Neural cell (in vitro differentiated cells): ENCODE measurements around the gene SMG1. TPM values are rescaled to one million over a fixed set of nuclear protein-coding genes. Genes with fewer than 3 reads are reported as not detected.
"Not testable (repeated sequence)": the region's sequence is repeated elsewhere in the genome, so short reads cannot be mapped to it uniquely, and the experiment has no call there.

ENCODE experiments used
- H2AFZ ChIP-seq: fragments of 200-600, 300-800 bp; sonication (generic), shearing (Covaris generic); 2 replicates; pipeline ENCODE4 v1.6.0; 2014; ENCODE audit warnings: low read depth, mild to moderate bottlenecking, antibody characterized with exemption, low read length, moderate library complexity
- H3F3A ChIP-seq: fragments of 200-600 bp; shearing (Covaris generic); 2 replicates; pipeline ENCODE4 v1.6.1; 2016; ENCODE audit warnings: mild to moderate bottlenecking, moderate library complexity, mixed read lengths, antibody characterized with exemption, low read length; ENCODE audit not compliant: insufficient read depth, poor library complexity, severe bottlenecking
- H3K27ac ChIP-seq: fragments of 200-600, 300-800 bp; sonication (generic), shearing (Covaris generic); 2 replicates; pipeline ENCODE4 v1.5.1; 2014; ENCODE audit warnings: mild to moderate bottlenecking, low read length, moderate library complexity
- H3K27me3 ChIP-seq: fragments of 300-800, 200-600 bp; sonication (generic), shearing (Covaris generic); 2 replicates; pipeline ENCODE4 v1.6.0; 2014; ENCODE audit warnings: mild to moderate bottlenecking, low read depth, low read length, moderate library complexity; ENCODE audit not compliant: insufficient read depth
- H3K36me3 ChIP-seq: fragments of 300-800, 200-600 bp; sonication (generic), shearing (Covaris generic); 2 replicates; pipeline ENCODE4 v1.5.1; 2014; ENCODE audit warnings: mild to moderate bottlenecking, antibody characterized with exemption, low read length, moderate library complexity; ENCODE audit not compliant: insufficient read depth
- H3K4me2 ChIP-seq: fragments of 300-800, 200-600 bp; sonication (generic), shearing (Covaris generic); 2 replicates; pipeline ENCODE4 v1.6.0; 2014; ENCODE audit warnings: mild to moderate bottlenecking, low read length
- H3K4me3 ChIP-seq: fragments of 300-800, 200-600 bp; sonication (generic), shearing (Covaris generic); 2 replicates; pipeline ENCODE4 v1.5.1; 2014; ENCODE audit warnings: mild to moderate bottlenecking, low read length, moderate library complexity
- H3K79me2 ChIP-seq: fragments of 200-600 bp; shearing (Covaris generic); replicated peaks from 2 replicates; pipeline ENCODE4 v1.6.0; 2014; ENCODE audit warnings: mild to moderate bottlenecking, low read length, moderate library complexity; ENCODE audit not compliant: insufficient read depth
- H3K9ac ChIP-seq: fragments of 300-800, 200-600 bp; sonication (generic), shearing (Covaris generic); 2 replicates; pipeline ENCODE4 v1.6.1; 2016; ENCODE audit warnings: mild to moderate bottlenecking, low read length, mixed read lengths
- H3K9me2 ChIP-seq: fragments of 200-600 bp; shearing (Covaris generic); 2 replicates; pipeline ENCODE4 v1.6.1; 2016; ENCODE audit warnings: mild to moderate bottlenecking, low read length, mixed read lengths; ENCODE audit not compliant: insufficient read depth
- H3K9me3 ChIP-seq: fragments of 200-600, 300-800 bp; sonication (generic), shearing (Covaris generic); 2 replicates; pipeline ENCODE4 v1.6.1; 2016; ENCODE audit warnings: mild to moderate bottlenecking, mixed run types, low read length, moderate library complexity, mixed read lengths
- H4K20me1 ChIP-seq: fragments of 200-600 bp; shearing (Covaris generic); 2 replicates; pipeline ENCODE4 v1.6.1; 2016; ENCODE audit warnings: mild to moderate bottlenecking, mixed run types; ENCODE audit not compliant: insufficient read depth
- MXI1 ChIP-seq: fragments of 450-650 bp; conservative IDR thresholded peaks from 2 replicates; pipeline ENCODE4 v1.6.1; 2014; ENCODE audit warnings: antibody characterized with exemption, mild to moderate bottlenecking; ENCODE audit not compliant: poor library complexity, severe bottlenecking
- polyA plus RNA-seq: library from polyadenylated mRNA; depleted of rRNA; stranded (reverse); fragments of >200 nt; gene quantifications from 2 replicates; pipeline ENCODE4 v1.2.3, GENCODE V29; 2014

The SMG1 gene
- polyA plus RNA-seq, 1 donor from 2014 or later = 26.3 TPM

DNA sequence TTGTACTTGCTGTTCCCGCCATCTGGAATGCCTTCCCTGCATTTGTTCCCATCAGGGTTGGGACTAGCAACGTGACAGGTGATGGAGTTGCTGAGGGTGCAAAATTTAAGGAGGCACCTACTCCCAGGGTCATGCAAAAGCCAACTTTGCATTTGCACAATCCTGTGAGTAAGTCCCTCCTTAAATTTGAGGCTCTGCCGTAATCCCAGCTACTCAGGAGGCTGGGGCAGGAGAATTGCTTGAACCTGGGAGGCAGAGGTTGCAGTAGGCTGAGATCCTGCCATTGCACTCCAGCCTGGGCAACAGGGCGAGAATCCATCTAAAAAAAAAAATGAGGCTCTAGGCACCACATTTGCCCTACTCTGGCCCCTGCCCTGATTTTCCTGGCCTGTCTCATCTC is 3.9 kb upstream of the SMG1 start:
- not testable (repeated sequence) for H3K27ac ChIP-seq, H3K9ac ChIP-seq, H3K79me2 ChIP-seq, H2AFZ ChIP-seq, H4K20me1 ChIP-seq, H3K4me2 ChIP-seq, H3F3A ChIP-seq, H3K4me3 ChIP-seq, H3K9me3 ChIP-seq, H3K36me3 ChIP-seq, H3K9me2 ChIP-seq, H3K27me3 ChIP-seq

DNA sequence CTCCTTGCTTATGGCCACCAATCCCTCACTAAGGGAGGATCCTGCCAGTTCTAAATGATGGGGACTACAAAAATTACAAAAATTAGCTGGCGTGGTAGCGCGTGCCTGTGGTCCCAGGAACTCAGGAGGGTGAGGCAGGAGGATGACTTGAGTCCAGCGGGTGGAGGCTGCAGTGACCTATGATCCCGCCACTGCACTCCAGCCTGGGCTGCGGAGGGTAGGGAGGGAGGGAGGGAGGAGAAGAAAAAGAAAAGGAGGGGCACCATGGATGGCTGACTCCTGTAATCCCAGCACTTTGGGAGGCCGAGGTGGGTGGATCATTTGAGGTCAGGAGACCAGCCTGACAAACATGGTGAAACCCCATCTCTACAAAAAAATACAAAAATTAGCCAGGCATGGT is 1.9 kb upstream of the SMG1 start:
- not testable (repeated sequence) for H3K4me3 ChIP-seq, H3K27ac ChIP-seq, H3K9ac ChIP-seq, H3F3A ChIP-seq, H3K9me2 ChIP-seq, H4K20me1 ChIP-seq, H3K36me3 ChIP-seq, H3K27me3 ChIP-seq, H3K9me3 ChIP-seq, H2AFZ ChIP-seq, H3K4me2 ChIP-seq
- peaks cover 14% of the 10 kb centered on the region for H3K79me2 ChIP-seq

DNA sequence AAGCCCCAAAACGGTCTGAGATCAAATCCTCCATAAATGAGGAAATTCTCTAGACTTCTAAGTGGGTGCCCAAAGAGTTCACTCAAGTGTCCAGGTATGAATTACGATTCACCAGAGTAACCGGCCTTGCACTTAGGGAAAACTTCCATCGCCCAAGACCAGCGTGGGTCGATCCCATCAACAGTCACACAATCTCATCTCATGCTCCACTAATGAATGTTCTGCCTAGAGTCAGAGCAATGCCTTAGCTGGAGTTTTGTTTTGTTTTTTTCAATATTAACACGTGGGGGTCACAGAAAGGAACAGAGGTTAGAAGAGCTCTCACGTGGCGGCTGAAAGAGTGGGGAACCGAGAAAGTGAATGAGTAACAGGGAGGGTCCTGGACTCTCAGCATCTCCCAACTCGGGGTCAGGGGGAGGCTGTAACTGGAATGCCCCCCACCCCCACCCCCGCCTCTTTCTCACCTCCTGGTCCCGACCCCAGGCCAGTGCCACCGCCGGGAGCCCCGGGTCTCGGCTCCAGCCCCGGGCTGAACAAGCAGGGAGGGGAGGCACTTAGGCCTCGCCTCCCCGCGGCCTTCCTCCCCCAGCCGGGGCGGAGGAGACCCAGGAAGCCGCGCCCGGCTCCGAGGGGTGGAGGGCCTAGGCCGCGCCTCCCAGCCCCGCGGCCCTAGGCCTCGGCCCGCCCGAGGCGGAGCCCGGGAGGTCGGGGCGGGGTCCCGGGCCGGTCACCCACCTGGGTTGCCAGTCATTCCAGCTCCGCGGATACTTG is 808 bp downstream of the SMG1 start:
- H3K27ac ChIP-seq = peak overlapping the region; percentile 75
- peaks cover 28% of the 10 kb centered on the region for H3K79me2 ChIP-seq

DNA sequence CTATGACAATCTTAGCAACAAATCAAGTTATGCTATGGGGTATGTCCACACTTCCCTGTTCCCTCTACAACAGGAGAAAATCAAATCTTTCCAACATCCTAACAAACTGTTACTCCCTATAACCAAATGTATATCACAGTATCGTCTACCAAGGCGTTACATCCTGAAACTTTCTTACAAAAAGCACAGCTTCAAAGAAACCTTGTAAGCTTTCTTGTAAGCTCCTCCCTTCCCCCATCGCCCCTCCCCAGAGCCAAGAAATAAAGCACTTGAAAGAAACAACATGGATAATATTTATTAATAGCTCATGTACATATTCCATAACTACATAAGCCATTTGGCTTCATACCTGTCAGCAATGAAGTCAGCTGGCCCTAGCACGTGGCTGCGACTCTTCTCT is 2.3 kb downstream of the SMG1 start:
- H4K20me1 ChIP-seq, H3K9me3 ChIP-seq: not testable (repeated sequence)
- H3K4me3 ChIP-seq = peak overlapping the region; percentile 73

More for the DNA sequence above, 808 bp downstream of the SMG1 start:
- peak overlapping the region; percentile 21 for H2AFZ ChIP-seq
- peak overlapping the region; percentile 73 for H3K4me3 ChIP-seq
- not testable (repeated sequence) for H3K9me2 ChIP-seq, H4K20me1 ChIP-seq, H3F3A ChIP-seq, H3K27me3 ChIP-seq, H3K9me3 ChIP-seq, H3K36me3 ChIP-seq
- H3K9ac ChIP-seq = peak overlapping the region; percentile 76
- H3K4me2 ChIP-seq = peak overlapping the region; percentile 80
- TF ChIP-seq MXI1 = peak; percentile 66

DNA sequence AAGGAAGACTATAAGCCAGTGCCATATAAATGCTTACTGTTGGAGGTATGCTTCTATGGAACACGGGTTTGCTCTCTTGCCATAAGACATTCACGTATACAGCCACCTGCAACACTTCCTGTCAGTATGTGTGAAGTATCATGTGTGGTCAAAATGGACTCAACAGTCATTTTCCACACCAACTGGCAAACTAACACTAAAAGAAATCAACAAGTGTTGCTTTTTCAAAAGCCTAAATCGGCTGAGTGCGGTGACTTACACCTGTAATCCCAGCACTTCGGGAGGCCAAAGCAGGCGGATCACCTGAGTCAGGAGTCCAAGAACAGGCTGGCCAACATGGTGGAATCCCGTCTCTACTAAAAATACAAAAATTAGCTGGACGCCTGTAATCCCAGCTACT is 3.1 kb downstream of the SMG1 start:
- H4K20me1 ChIP-seq, H3K9me2 ChIP-seq: not testable (repeated sequence)

More for the DNA sequence above, 2.3 kb downstream of the SMG1 start:
- H3K36me3 ChIP-seq, H3K4me2 ChIP-seq, H3K27ac ChIP-seq, H3F3A ChIP-seq, H3K9me2 ChIP-seq, H3K27me3 ChIP-seq, H2AFZ ChIP-seq, H3K9ac ChIP-seq: not testable (repeated sequence)
- peaks cover 38% of the 10 kb centered on the region for H3K79me2 ChIP-seq

DNA sequence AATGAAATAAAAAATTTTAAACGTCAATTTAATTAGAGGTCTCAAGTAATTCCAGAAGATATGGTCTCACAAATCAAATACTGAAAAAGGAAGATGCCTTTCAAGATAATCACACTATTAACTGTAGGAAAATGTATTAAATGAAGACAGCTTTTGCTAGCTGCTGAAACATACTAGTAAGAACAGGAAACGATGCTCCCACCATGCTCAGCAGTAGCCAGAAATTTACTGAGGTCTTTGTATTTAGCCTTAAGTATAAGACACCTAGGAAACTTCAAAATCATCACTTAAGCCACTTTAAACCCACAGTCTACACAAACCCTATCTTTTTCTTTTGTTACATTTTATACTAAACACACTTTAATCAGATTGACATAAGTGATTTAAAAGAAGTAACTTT is 16.6 kb downstream of the SMG1 start:
- H3K9me3 ChIP-seq, H3K9me2 ChIP-seq, H2AFZ ChIP-seq, H3K27ac ChIP-seq, H3K4me2 ChIP-seq, H4K20me1 ChIP-seq, H3K9ac ChIP-seq, H3K36me3 ChIP-seq, H3K27me3 ChIP-seq, H3F3A ChIP-seq, H3K4me3 ChIP-seq, H3K79me2 ChIP-seq: not testable (repeated sequence)

More for the DNA sequence above, 3.1 kb downstream of the SMG1 start:
- H3K4me2 ChIP-seq, H3K9me3 ChIP-seq, H3K36me3 ChIP-seq, H3K4me3 ChIP-seq, H3K9ac ChIP-seq, H3K27me3 ChIP-seq, H3K27ac ChIP-seq, H2AFZ ChIP-seq, H3F3A ChIP-seq: not testable (repeated sequence)
- H3K79me2 ChIP-seq = peaks cover 38% of the 10 kb centered on the region

DNA sequence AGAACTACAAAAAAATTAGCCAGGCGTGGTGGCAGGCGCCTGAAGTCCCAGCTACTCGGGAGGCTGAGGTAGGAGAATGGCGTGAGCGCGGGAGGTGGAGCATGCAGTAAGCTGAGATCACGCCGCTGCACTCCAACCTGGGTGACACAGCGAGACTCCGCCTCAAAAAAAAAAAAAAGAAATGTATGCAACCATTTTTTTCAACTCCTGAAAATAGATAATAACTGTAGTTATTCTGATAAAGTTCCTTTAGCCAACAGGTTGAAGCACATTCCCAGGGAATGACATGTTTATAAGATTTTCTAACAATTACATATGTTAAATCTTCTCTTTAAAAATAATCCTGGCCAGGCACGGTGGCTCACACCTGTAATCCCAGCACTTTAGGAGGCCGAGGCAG is 17.5 kb downstream of the SMG1 start:
- not testable (repeated sequence) for H4K20me1 ChIP-seq, H3K36me3 ChIP-seq, H3K27me3 ChIP-seq, H3K27ac ChIP-seq, H3K79me2 ChIP-seq, H3F3A ChIP-seq, H3K9me2 ChIP-seq, H3K9ac ChIP-seq, H3K9me3 ChIP-seq, H3K4me3 ChIP-seq, H2AFZ ChIP-seq, H3K4me2 ChIP-seq

DNA sequence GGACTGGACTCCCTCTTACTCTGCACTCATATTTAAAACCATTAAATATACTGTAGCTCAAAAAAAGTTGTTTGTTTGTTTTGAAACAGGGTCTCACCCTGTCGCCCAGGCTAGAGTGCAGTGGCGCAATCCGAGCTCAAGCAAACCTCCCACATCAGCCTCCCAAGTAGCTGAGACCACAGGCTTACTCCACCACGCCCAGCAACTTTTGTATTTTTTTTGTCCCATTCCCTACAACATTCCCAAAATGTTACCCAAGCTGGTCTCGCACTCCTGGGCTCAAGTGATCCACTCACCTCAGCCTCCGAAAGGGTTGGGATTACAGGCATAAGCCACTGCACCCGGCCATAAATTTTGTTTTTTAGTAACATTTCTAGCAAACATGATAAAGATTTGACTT is 23.4 kb downstream of the SMG1 start:
- not testable (repeated sequence) for H3K4me2 ChIP-seq, H2AFZ ChIP-seq, H3K27me3 ChIP-seq, H3K27ac ChIP-seq, H3K9me3 ChIP-seq, H3K9me2 ChIP-seq, H4K20me1 ChIP-seq, H3K79me2 ChIP-seq, H3F3A ChIP-seq, H3K9ac ChIP-seq, H3K4me3 ChIP-seq, H3K36me3 ChIP-seq
